H1 (cell line): ENCODE data around the gene SORL1-AS1.

Experiments used
- CTCF ChIA-PET: fragments of 300-600 bp; sonication (Branson Sonifier 250); formaldehyde crosslinking; loops from one replicate; lab custom pipeline; 2021; ENCODE audit not compliant: partially characterized antibody; lab: Charles Lee
- POLR2A ChIA-PET: fragments of 300-600 bp; sonication (Branson Sonifier 250); formaldehyde crosslinking; loops from one replicate; lab custom pipeline; 2021; ENCODE audit warnings: inconsistent platforms; ENCODE audit not compliant: partially characterized antibody; lab: Charles Lee
- DNase-seq, 2 experiments: peaks; one replicate each; pipeline versions ENCODE4 v3.0.0 to v3.0.0-alpha.2; 2010 to 2022; ENCODE audit warnings: low spot score in 2 of 2, low read depth in 1 of 2, mixed read lengths in 1 of 2
- FAIRE-seq: peaks from 2 replicates; lab custom pipeline; 2011; peaks lifted over from hg19 to GRCh38; lab: Jason Lieb, UNC
- H2AFZ ChIP-seq: 2 replicates; pipeline ENCODE4 v1.8.1; 2012; ENCODE audit warnings: low read length, inconsistent platforms
- H2AK5ac ChIP-seq: 2 replicates; pipeline ENCODE4 v1.6.1; 2013; ENCODE audit warnings: low read depth, low read length
- H2BK120ac ChIP-seq: replicated peaks from 2 replicates; pipeline ENCODE3; 2013; ENCODE audit warnings: low read depth, low read length, inconsistent platforms
- H2BK12ac ChIP-seq: 2 replicates; pipeline ENCODE4 v1.6.1; 2013; ENCODE audit warnings: low read depth, low read length
- H2BK15ac ChIP-seq: 2 replicates; pipeline ENCODE4 v1.6.1; 2013; ENCODE audit warnings: low read length
- H2BK20ac ChIP-seq: 2 replicates; pipeline ENCODE4 v1.6.1; 2013; ENCODE audit warnings: low read length
- H2BK5ac ChIP-seq: 2 replicates; pipeline ENCODE4 v1.6.1; 2013; ENCODE audit warnings: low read depth, low read length
- H3K14ac ChIP-seq: 2 replicates; pipeline ENCODE4 v1.6.1; 2013; ENCODE audit warnings: inconsistent platforms; ENCODE audit not compliant: insufficient read length
- H3K18ac ChIP-seq: 2 replicates; pipeline ENCODE4 v1.6.1; 2013; ENCODE audit warnings: low read length; ENCODE audit errors: extremely low read depth
- H3K23ac ChIP-seq: 2 replicates; pipeline ENCODE4 v1.6.1; 2013; ENCODE audit warnings: inconsistent platforms; ENCODE audit not compliant: insufficient read length
- H3K23me2 ChIP-seq: 2 replicates; pipeline ENCODE4 v1.6.1; 2013; ENCODE audit warnings: low read depth, low read length
- H3K27ac ChIP-seq: 2 replicates; pipeline ENCODE4 v1.6.1; 2011; ENCODE audit warnings: low read depth, low read length, inconsistent platforms
- H3K27me3 ChIP-seq, 4 experiments: replicated peaks in 1 of 4; 1 replicate in 1 of 4; 2 replicates in 3 of 4; pipeline versions ENCODE4 v1.6.1 to v1.8.1; 2011 to 2013; ENCODE audit warnings: low read length in 3 of 4, mild to moderate bottlenecking in 3 of 4, inconsistent platforms in 2 of 4, mixed read lengths in 2 of 4, moderate library complexity in 1 of 4; ENCODE audit not compliant: control insufficient read depth in 3 of 4, insufficient read depth in 3 of 4; ENCODE audit errors: extremely low read depth in 1 of 4
- H3K36me3 ChIP-seq, 4 experiments: 2 replicates each; pipeline versions ENCODE4 v1.6.1 to v1.8.1; 2011 to 2013; ENCODE audit warnings: mild to moderate bottlenecking in 4 of 4, low read length in 3 of 4, moderate library complexity in 2 of 4, control low read depth in 1 of 4, inconsistent platforms in 1 of 4; ENCODE audit not compliant: insufficient read depth in 4 of 4, control insufficient read depth in 2 of 4
- H3K4ac ChIP-seq: replicated peaks from 2 replicates; pipeline ENCODE3; 2013; ENCODE audit warnings: low read length, low read depth, mixed read lengths, inconsistent platforms; ENCODE audit not compliant: insufficient read length
- H3K4me1 ChIP-seq, 4 experiments: replicated peaks in 1 of 4; 1 replicate in 1 of 4; 2 replicates in 3 of 4; pipeline versions ENCODE4 v1.6.1 to v1.8.1; 2011 to 2013; ENCODE audit warnings: low read length in 3 of 4, inconsistent platforms in 2 of 4, mixed read lengths in 1 of 4; ENCODE audit not compliant: insufficient read depth in 4 of 4, control insufficient read depth in 3 of 4
- H3K4me2 ChIP-seq, 2 experiments: 2 replicates each; pipeline versions ENCODE4 v1.6.1 to v1.8.1; 2011 to 2013; ENCODE audit warnings: low read depth in 2 of 2, low read length in 2 of 2, control low read depth in 1 of 2, inconsistent platforms in 1 of 2, mild to moderate bottlenecking in 1 of 2; ENCODE audit not compliant: insufficient read depth in 1 of 2
- H3K4me3 ChIP-seq, 4 experiments: fragments of 200-600, 300-600 bp in 1 of 4; sonication (generic), shearing (Covaris generic), sonication (Bioruptor Twin) in 1 of 4; 2 replicates each; pipeline versions ENCODE4 v1.5.1 to v1.8.1; 2011 to 2016; ENCODE audit warnings: low read length in 4 of 4, low read depth in 3 of 4, control low read depth in 2 of 4, inconsistent platforms in 2 of 4, mild to moderate bottlenecking in 2 of 4, mixed read lengths in 1 of 4, moderate library complexity in 1 of 4; ENCODE audit not compliant: insufficient read depth in 2 of 4; ENCODE audit errors: extremely low read depth in 1 of 4
- H3K56ac ChIP-seq: replicated peaks from 2 replicates; pipeline ENCODE3; 2013; ENCODE audit warnings: low read depth, mild to moderate bottlenecking, mixed read lengths, low read length, inconsistent platforms; ENCODE audit not compliant: insufficient read length
- H3K79me1 ChIP-seq: 2 replicates; pipeline ENCODE4 v1.6.1; 2013; ENCODE audit warnings: low read depth, low read length, control low read depth
- H3K79me2 ChIP-seq, 2 experiments: 2 replicates each; pipeline versions ENCODE4 v1.6.1 to v1.8.1; 2012 to 2013; ENCODE audit warnings: low read length in 2 of 2, mild to moderate bottlenecking in 2 of 2, inconsistent platforms in 1 of 2; ENCODE audit not compliant: insufficient read depth in 2 of 2, control insufficient read depth in 1 of 2
- H3K9ac ChIP-seq, 4 experiments: replicated peaks in 1 of 4; 1 replicate in 1 of 4; 2 replicates in 3 of 4; pipeline versions ENCODE4 v1.6.1 to v1.8.1; 2011 to 2013; ENCODE audit warnings: low read depth in 3 of 4, low read length in 3 of 4, control low read depth in 2 of 4, mild to moderate bottlenecking in 2 of 4, moderate library complexity in 2 of 4, inconsistent platforms in 1 of 4; ENCODE audit errors: extremely low read depth in 1 of 4
- H3K9me3 ChIP-seq, 2 experiments: 2 replicates each; pipeline versions ENCODE4 v1.6.1 to v1.8.1; 2012 to 2013; ENCODE audit warnings: mild to moderate bottlenecking in 2 of 2, moderate library complexity in 2 of 2, control low read depth in 1 of 2, inconsistent platforms in 1 of 2, low read depth in 1 of 2, low read length in 1 of 2, mixed read lengths in 1 of 2; ENCODE audit not compliant: insufficient read depth in 2 of 2
- H4K20me1 ChIP-seq, 2 experiments: replicated peaks in 1 of 2; 2 replicates each; pipeline versions ENCODE3 to v1.8.1; 2011 to 2013; ENCODE audit warnings: inconsistent platforms in 2 of 2, low read length in 2 of 2, mild to moderate bottlenecking in 1 of 2; ENCODE audit not compliant: insufficient read depth in 2 of 2, control insufficient read depth in 1 of 2
- H4K5ac ChIP-seq: 2 replicates; pipeline ENCODE4 v1.6.1; 2013; ENCODE audit warnings: low read length, low read depth, mixed read lengths, inconsistent platforms; ENCODE audit not compliant: insufficient read length
- H4K8ac ChIP-seq: 2 replicates; pipeline ENCODE4 v1.8.0; 2013; ENCODE audit warnings: mild to moderate bottlenecking, moderate library complexity, low read length, inconsistent platforms; ENCODE audit not compliant: insufficient read depth; ENCODE audit errors: extremely low read depth
- H4K91ac ChIP-seq: replicated peaks from 2 replicates; pipeline ENCODE3; 2013; ENCODE audit warnings: low read length, mixed read lengths, inconsistent platforms; ENCODE audit not compliant: insufficient read length
- CTCF ChIP-seq, 3 experiments: IDR thresholded peaks; 1 replicate in 2 of 3; 2 replicates in 1 of 3; pipeline versions ENCODE4 v1.5.1 to v1.6.1; 2011; ENCODE audit warnings: low read length in 3 of 3, mild to moderate bottlenecking in 3 of 3, inconsistent platforms in 2 of 3, low read depth in 1 of 3, moderate library complexity in 1 of 3; ENCODE audit not compliant: insufficient read depth in 1 of 3; ENCODE audit errors: control extremely low read depth in 1 of 3
- MAX ChIP-seq: IDR thresholded peaks from 2 replicates; pipeline ENCODE4 v1.6.1; 2012; ENCODE audit warnings: inconsistent platforms
- POU5F1 ChIP-seq: IDR thresholded peaks from 2 replicates; pipeline ENCODE4 v1.6.1; 2011; ENCODE audit warnings: low read depth, mild to moderate bottlenecking, low read length, moderate library complexity
- RBBP5 ChIP-seq: IDR thresholded peaks from 2 replicates; pipeline ENCODE4 v1.7.1; 2012; ENCODE audit warnings: low read depth, mild to moderate bottlenecking, inconsistent platforms, low read length, moderate library complexity, borderline replicate concordance
- TCF12 ChIP-seq: IDR thresholded peaks from 2 replicates; pipeline ENCODE4 v1.6.1; 2011; ENCODE audit warnings: low read depth, mild to moderate bottlenecking, low read length
- WGBS, 2 experiments: shearing (Covaris generic) in 1 of 2; methylation state at CpG; one replicate each; pipeline versions ENCODE4 v1.1.6 to v1.1.7; 2013 to 2015; ENCODE audit warnings: low lambda C conversion rate in 2 of 2, mixed read lengths in 2 of 2, inconsistent platforms in 1 of 2, low coverage in 1 of 2, missing lambda C conversion rate in 1 of 2; ENCODE audit not compliant: insufficient replicate concordance in 2 of 2, insufficient coverage in 1 of 2, insufficient read length in 1 of 2; ENCODE audit errors: extremely low coverage in 1 of 2, missing lambda C conversion rate in 1 of 2; 5-methylcytosine and 5-hydroxymethylcytosine counted together

Gene SORL1-AS1

GRCh38 chr11:121415856-121416255, 36.9 kb downstream of the SORL1-AS1 start:
- Histone ChIP-seq H3K9me3 (no peaks in the 10 kb centered on the region), H2BK120ac (no peak overlapping the region), H3K27ac (no peak overlapping the region), H2AFZ (no peak overlapping the region), H2BK5ac (no peak overlapping the region), H3K79me2 (no peaks in the 10 kb centered on the region), H3K18ac (no peak overlapping the region; the same call in 1 of the 2 replicates), H3K9ac (no peak overlapping the region), H3K14ac (no peak overlapping the region), H3K79me1 (no peaks in the 10 kb centered on the region), H2AK5ac (no peak overlapping the region), H3K27me3 (no peaks in the 10 kb centered on the region), H3K4me3 (no peak overlapping the region), H4K8ac (no peak overlapping the region), H3K4ac (no peak overlapping the region), H3K56ac (no peak overlapping the region), H4K20me1 (no peaks in the 10 kb centered on the region), H3K4me1 (peaks cover 0 to 3% (median 0%) of the 10 kb centered on the region in 4 experiments; a peak in 2 of 7 replicates), H2BK12ac (no peak overlapping the region), H3K23me2 (no peaks in the 10 kb centered on the region), H4K91ac (no peak overlapping the region), H3K4me2 (no peak overlapping the region), H3K23ac (no peak overlapping the region), H2BK15ac (peak overlapping the region; percentile 61; the same call in 1 of the 2 replicates), H4K5ac (no peak overlapping the region), H3K36me3 (no peaks in the 10 kb centered on the region), H2BK20ac (peak overlapping the region; percentile 93; the same call in 1 of the 2 replicates)
- POLR2A ChIA-PET = no interaction called here
- FAIRE-seq (no peak), DNase-seq (no peak)
- CTCF ChIA-PET = interaction anchor here (2.2 kb wide), 1 partner anchor 37 kb away, joined by 5 read pairs; no protein-coding TSS in a partner anchor
- 0% methylated on average over 1 of the region's 1 CpG; no CpG with 5 or more reads in 1 of the 2 experiments for WGBS, 2 experiments
- no peak for TF ChIP-seq TCF12
- no peak for TF ChIP-seq POU5F1
- TF ChIP-seq RBBP5 = no peak
- TF ChIP-seq MAX = no peak
- no peak for TF ChIP-seq CTCF (IDR thresholded peaks at IDR 0.05; ENCODE audit: control extremely low read depth in 1 of 3, insufficient read depth in 1 of 3, low read depth in 1 of 3, low read length in 3 of 3)
